ENCODE results near the gene ANKS6. TPM values are rescaled to one million over a fixed set of nuclear protein-coding genes. Genes with fewer than 3 reads are reported as not detected.
A peak's percentile ranks its signal among the peaks of the same experiment; 100 is the strongest.

Gene ANKS6
- total RNA-seq, 2 donors from 2014 or later = 41.7 to 55.2 TPM

DNA sequence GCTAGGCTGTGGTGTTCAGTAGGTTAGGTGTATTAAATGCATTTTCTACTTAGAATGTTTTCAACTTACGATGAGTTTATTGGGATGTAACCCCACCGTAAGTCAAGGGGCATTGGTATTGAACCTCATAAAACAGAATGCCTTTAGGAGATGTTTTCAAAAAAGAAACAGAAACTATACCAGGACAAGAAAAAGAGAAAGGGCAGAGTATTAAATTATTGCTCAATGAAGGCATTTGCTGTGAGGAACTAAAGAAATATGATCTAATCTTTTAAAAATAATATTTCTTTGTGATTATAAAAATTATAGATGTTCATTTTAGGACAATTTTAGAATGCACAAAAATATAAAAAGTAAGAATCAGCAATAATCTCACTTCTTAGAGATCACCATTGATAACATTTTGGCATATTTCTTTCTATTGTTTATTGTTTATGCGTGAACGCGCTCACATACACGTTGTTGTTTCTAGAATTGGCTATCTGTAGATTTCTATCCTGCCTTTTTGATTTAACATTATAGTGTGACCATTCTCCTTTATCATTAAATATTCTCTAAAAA, 19.1 kb upstream of the ANKS6 start:
- H3K4me1 ChIP-seq (ENCODE audit: control insufficient read depth, insufficient read depth, low read length) = peaks cover 1% of the 10 kb centered on the region
- H3K9ac ChIP-seq (ENCODE audit: extremely low read depth, low read length, poor library complexity, severe bottlenecking) = no peak overlapping the region
- DNase-seq = no peak
- no peak overlapping the region for H3K27ac Mint-ChIP-seq
- no peak overlapping the region for H3K27ac ChIP-seq (ENCODE audit: low read depth, low read length)
- no peaks in the 10 kb centered on the region for H3K27me3 Mint-ChIP-seq (ENCODE audit: insufficient read depth)
- WGBS, 2 experiments (ENCODE audit: insufficient coverage in 1 of 2, insufficient read length in 1 of 2) = 83 to 100% methylated on average over 3 to 6 of the region's 6 CpGs
- H3K27me3 ChIP-seq (ENCODE audit: control insufficient read depth, insufficient read depth, low read length, poor library complexity, severe bottlenecking) = no peaks in the 10 kb centered on the region
- H3K9me3 ChIP-seq (ENCODE audit: control insufficient read depth, low read length) = peaks cover 7% of the 10 kb centered on the region
- no peaks in the 10 kb centered on the region for H3K36me3 ChIP-seq (ENCODE audit: control insufficient read depth, insufficient read depth, low read length)
- no peak overlapping the region for H3K4me3 Mint-ChIP-seq
- no peak overlapping the region for H3K4me3 ChIP-seq (ENCODE audit: low read length)
- H3K4me1 Mint-ChIP-seq = peaks cover 2% of the 10 kb centered on the region
- H3K9me3 Mint-ChIP-seq = no peaks in the 10 kb centered on the region
- H3K36me3 Mint-ChIP-seq (ENCODE audit: low read depth) = peaks cover 13% of the 10 kb centered on the region
- TF ChIP-seq, protein P1, sequence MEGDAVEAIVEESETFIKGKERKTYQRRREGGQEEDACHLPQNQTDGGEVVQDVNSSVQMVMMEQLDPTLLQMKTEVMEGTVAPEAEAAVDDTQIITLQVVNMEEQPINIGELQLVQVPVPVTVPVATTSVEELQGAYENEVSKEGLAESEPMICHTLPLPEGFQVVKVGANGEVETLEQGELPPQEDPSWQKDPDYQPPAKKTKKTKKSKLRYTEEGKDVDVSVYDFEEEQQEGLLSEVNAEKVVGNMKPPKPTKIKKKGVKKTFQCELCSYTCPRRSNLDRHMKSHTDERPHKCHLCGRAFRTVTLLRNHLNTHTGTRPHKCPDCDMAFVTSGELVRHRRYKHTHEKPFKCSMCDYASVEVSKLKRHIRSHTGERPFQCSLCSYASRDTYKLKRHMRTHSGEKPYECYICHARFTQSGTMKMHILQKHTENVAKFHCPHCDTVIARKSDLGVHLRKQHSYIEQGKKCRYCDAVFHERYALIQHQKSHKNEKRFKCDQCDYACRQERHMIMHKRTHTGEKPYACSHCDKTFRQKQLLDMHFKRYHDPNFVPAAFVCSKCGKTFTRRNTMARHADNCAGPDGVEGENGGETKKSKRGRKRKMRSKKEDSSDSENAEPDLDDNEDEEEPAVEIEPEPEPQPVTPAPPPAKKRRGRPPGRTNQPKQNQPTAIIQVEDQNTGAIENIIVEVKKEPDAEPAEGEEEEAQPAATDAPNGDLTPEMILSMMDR (conservative IDR thresholded peaks at IDR 0.05) = no peak

GRCh38 chr9:98811051-98811650, 14.8 kb upstream of the ANKS6 start:
- H3K9ac ChIP-seq (ENCODE audit: extremely low read depth, low read length, poor library complexity, severe bottlenecking) = no peak overlapping the region
- H3K36me3 ChIP-seq (ENCODE audit: control insufficient read depth, insufficient read depth, low read length) = no peaks in the 10 kb centered on the region
- Mint-ChIP-seq H3K27ac (no peak overlapping the region), H3K4me1 (peaks cover 31% of the 10 kb centered on the region), H3K27me3 (ENCODE audit: insufficient read depth) (peaks cover 25% of the 10 kb centered on the region), H3K4me3 (no peak overlapping the region), H3K9me3 (no peaks in the 10 kb centered on the region), H3K36me3 (ENCODE audit: low read depth) (peaks cover 3% of the 10 kb centered on the region)
- H3K4me1 ChIP-seq (ENCODE audit: control insufficient read depth, insufficient read depth, low read length) = peaks cover 21% of the 10 kb centered on the region
- DNase-seq = no peak
- H3K9me3 ChIP-seq (ENCODE audit: control insufficient read depth, low read length) = no peaks in the 10 kb centered on the region
- 71 to 94% methylated on average over 1 to 2 of the region's 2 CpGs for WGBS, 2 experiments (ENCODE audit: insufficient coverage in 1 of 2, insufficient read length in 1 of 2)
- H3K4me3 ChIP-seq (ENCODE audit: low read length) = no peak overlapping the region
- peaks cover 13% of the 10 kb centered on the region for H3K27me3 ChIP-seq (ENCODE audit: control insufficient read depth, insufficient read depth, low read length, poor library complexity, severe bottlenecking)
- H3K27ac ChIP-seq (ENCODE audit: low read depth, low read length) = no peak overlapping the region
- TF ChIP-seq, protein P1 (conservative IDR thresholded peaks at IDR 0.05) = no peak

- Histone ChIP-seq H3K27ac (ENCODE audit: low read depth, low read length) (no peak overlapping the region), H3K9ac (ENCODE audit: extremely low read depth, low read length, poor library complexity, severe bottlenecking) (no peak overlapping the region), H3K9me3 (ENCODE audit: control insufficient read depth, low read length) (no peaks in the 10 kb centered on the region), H3K4me1 (ENCODE audit: control insufficient read depth, insufficient read depth, low read length) (peaks cover 29% of the 10 kb centered on the region), H3K36me3 (ENCODE audit: control insufficient read depth, insufficient read depth, low read length) (no peaks in the 10 kb centered on the region), H3K4me3 (ENCODE audit: low read length) (peak overlapping the region; percentile 32), H3K27me3 (ENCODE audit: control insufficient read depth, insufficient read depth, low read length, poor library complexity, severe bottlenecking) (peaks cover 13% of the 10 kb centered on the region)
- TF ChIP-seq, protein P1 (conservative IDR thresholded peaks at IDR 0.05) = no peak
- no peak for DNase-seq
- H3K4me1 Mint-ChIP-seq = peaks cover 31% of the 10 kb centered on the region
- peak overlapping the region; percentile 69 for H3K27ac Mint-ChIP-seq
- H3K4me3 Mint-ChIP-seq = peak overlapping the region; percentile 68
- H3K36me3 Mint-ChIP-seq (ENCODE audit: low read depth) = peaks cover 3% of the 10 kb centered on the region
- WGBS, 2 experiments (ENCODE audit: insufficient coverage in 1 of 2, insufficient read length in 1 of 2) = 50 to 95% methylated on average over 1 to 2 of the region's 3 CpGs
- H3K9me3 Mint-ChIP-seq = no peaks in the 10 kb centered on the region
- H3K27me3 Mint-ChIP-seq (ENCODE audit: insufficient read depth) = peaks cover 32% of the 10 kb centered on the region
Measured at GRCh38 chr9:98810102-98810842, 13.9 kb upstream of the ANKS6 start.
